SU-DHL-6 (cell line): ENCODE results near the gene TTC39B.

Experiments used
- H2AFZ ChIP-seq: fragments of 200-600 bp; sonication (generic); 2 replicates; pipeline ENCODE4 v1.6.1; 2014; ENCODE audit warnings: low read depth, mild to moderate bottlenecking, moderate library complexity, mixed read lengths, antibody characterized with exemption, low read length; ENCODE audit not compliant: severe bottlenecking
- H3F3A ChIP-seq: fragments of 200-600 bp; shearing (Covaris generic); 2 replicates; pipeline ENCODE4 v1.6.0; 2016; ENCODE audit warnings: antibody characterized with exemption, mild to moderate bottlenecking; ENCODE audit not compliant: insufficient read depth
- H3K27ac ChIP-seq: fragments of 200-600 bp; sonication (generic); 2 replicates; pipeline ENCODE4 v1.5.1; 2016; ENCODE audit warnings: low read depth, mild to moderate bottlenecking, low read length, moderate library complexity, mixed read lengths
- H3K27me3 ChIP-seq: fragments of 200-600 bp; sonication (generic), shearing (Covaris generic); 2 replicates; pipeline ENCODE4 v1.6.0; 2014; ENCODE audit warnings: mild to moderate bottlenecking, low read length
- H3K36me3 ChIP-seq: fragments of 200-600 bp; sonication (generic); 2 replicates; pipeline ENCODE4 v1.6.1; 2014; ENCODE audit warnings: mild to moderate bottlenecking, low read length, mixed read lengths
- H3K4me2 ChIP-seq: fragments of 300-600, 200-600 bp; shearing (Covaris generic), sonication (generic); 2 replicates; pipeline ENCODE4 v1.6.0; 2014; ENCODE audit warnings: low read length, low read depth, mild to moderate bottlenecking; ENCODE audit not compliant: poor library complexity, severe bottlenecking
- H3K4me3 ChIP-seq: fragments of 200-600 bp; sonication (generic); 2 replicates; pipeline ENCODE4 v1.5.1; 2014; ENCODE audit warnings: antibody characterized with exemption, low read length, mild to moderate bottlenecking, mixed read lengths; ENCODE audit not compliant: insufficient read depth, poor library complexity, severe bottlenecking
- H3K79me2 ChIP-seq: fragments of 200-600 bp; sonication (generic); 2 replicates; pipeline ENCODE4 v1.6.1; 2014; ENCODE audit warnings: mild to moderate bottlenecking, low read length, moderate library complexity; ENCODE audit not compliant: insufficient read depth
- H3K9ac ChIP-seq: fragments of 200-600 bp; sonication (generic); 2 replicates; pipeline ENCODE4 v1.7.0; 2014; ENCODE audit warnings: mild to moderate bottlenecking, low read length
- H3K9me2 ChIP-seq: fragments of 200-600 bp; sonication (generic); replicated peaks from 2 replicates; pipeline ENCODE4 v1.6.1; 2014; ENCODE audit warnings: low read length; ENCODE audit not compliant: insufficient read depth
- H3K9me3 ChIP-seq: fragments of 200-600 bp; sonication (generic); 2 replicates; pipeline ENCODE4 v1.6.1; 2014; ENCODE audit warnings: low read length, mixed read lengths; ENCODE audit not compliant: insufficient read depth
- H4K20me1 ChIP-seq: fragments of 200-600 bp; sonication (generic); 2 replicates; pipeline ENCODE4 v1.6.1; 2014; ENCODE audit warnings: low read depth, mild to moderate bottlenecking, antibody characterized with exemption, low read length, moderate library complexity, mixed read lengths
- CTCF ChIP-seq: fragments of 200-600 bp; sonication (generic); IDR thresholded peaks from one replicate; pipeline ENCODE4 v1.5.1; 2017; ENCODE audit warnings: antibody characterized with exemption, mild to moderate bottlenecking, low read length, moderate library complexity; ENCODE audit not compliant: insufficient read depth, poor library complexity, severe bottlenecking
- EZH2phosphoT487 ChIP-seq: fragments of 200-600 bp; sonication (generic), shearing (Covaris generic); conservative IDR thresholded peaks from 2 replicates; pipeline ENCODE4 v1.6.1; 2018; ENCODE audit warnings: mild to moderate bottlenecking, antibody characterized with exemption, low read length, moderate library complexity, mixed read lengths

The TTC39B gene

GRCh38 chr9:15140051-15140450 is 167.0 kb downstream of the TTC39B start:
- H3K9ac ChIP-seq = no peak overlapping the region
- H2AFZ ChIP-seq = no peak overlapping the region
- no peak overlapping the region for H3K4me3 ChIP-seq
- H3K27me3 ChIP-seq = no peaks in the 10 kb centered on the region
- no peaks in the 10 kb centered on the region for H3K9me3 ChIP-seq
- H3K4me2 ChIP-seq = no peak overlapping the region
- H3K9me2 ChIP-seq = no peaks in the 10 kb centered on the region
- H3F3A ChIP-seq = no peaks in the 10 kb centered on the region
- no peaks in the 10 kb centered on the region for H3K36me3 ChIP-seq
- no peak overlapping the region for H3K27ac ChIP-seq
- H3K79me2 ChIP-seq = no peaks in the 10 kb centered on the region
- no peaks in the 10 kb centered on the region for H4K20me1 ChIP-seq
- TF ChIP-seq EZH2phosphoT487 (no peak), CTCF (no peak)

- Histone ChIP-seq H4K20me1 (no peaks in the 10 kb centered on the region), H3K27me3 (no peaks in the 10 kb centered on the region), H3K4me3 (no peak overlapping the region), H3K27ac (no peak overlapping the region), H3F3A (no peaks in the 10 kb centered on the region), H3K9ac (no peak overlapping the region), H3K79me2 (no peaks in the 10 kb centered on the region), H3K9me3 (no peaks in the 10 kb centered on the region), H3K9me2 (no peaks in the 10 kb centered on the region), H3K36me3 (no peaks in the 10 kb centered on the region), H3K4me2 (no peak overlapping the region), H2AFZ (no peak overlapping the region)
- TF ChIP-seq CTCF (no peak), EZH2phosphoT487 (no peak)
Measured at GRCh38 chr9:15139469-15139868, 167.5 kb downstream of the TTC39B start.

GRCh38 chr9:15138357-15138686 is 168.7 kb downstream of the TTC39B start:
- no peaks in the 10 kb centered on the region for H3K36me3 ChIP-seq
- H3K4me3 ChIP-seq = no peak overlapping the region
- H3K9me2 ChIP-seq = no peaks in the 10 kb centered on the region
- H3K9me3 ChIP-seq = no peaks in the 10 kb centered on the region
- H3K27me3 ChIP-seq = no peaks in the 10 kb centered on the region
- no peaks in the 10 kb centered on the region for H3K79me2 ChIP-seq
- H2AFZ ChIP-seq = no peak overlapping the region
- H3F3A ChIP-seq = no peaks in the 10 kb centered on the region
- H3K9ac ChIP-seq = no peak overlapping the region
- no peak overlapping the region for H3K27ac ChIP-seq
- no peak overlapping the region for H3K4me2 ChIP-seq
- TF ChIP-seq EZH2phosphoT487 (no peak), CTCF (no peak)
- no peaks in the 10 kb centered on the region for H4K20me1 ChIP-seq
